Measurements from ENCODE around the gene CARD19. TPM values are rescaled to one million over a fixed set of nuclear protein-coding genes. Genes with fewer than 3 reads are reported as not detected.

Gene CARD19
- total RNA-seq, 2 donors from 2014 or later = 16.4 to 21.9 TPM

DNA sequence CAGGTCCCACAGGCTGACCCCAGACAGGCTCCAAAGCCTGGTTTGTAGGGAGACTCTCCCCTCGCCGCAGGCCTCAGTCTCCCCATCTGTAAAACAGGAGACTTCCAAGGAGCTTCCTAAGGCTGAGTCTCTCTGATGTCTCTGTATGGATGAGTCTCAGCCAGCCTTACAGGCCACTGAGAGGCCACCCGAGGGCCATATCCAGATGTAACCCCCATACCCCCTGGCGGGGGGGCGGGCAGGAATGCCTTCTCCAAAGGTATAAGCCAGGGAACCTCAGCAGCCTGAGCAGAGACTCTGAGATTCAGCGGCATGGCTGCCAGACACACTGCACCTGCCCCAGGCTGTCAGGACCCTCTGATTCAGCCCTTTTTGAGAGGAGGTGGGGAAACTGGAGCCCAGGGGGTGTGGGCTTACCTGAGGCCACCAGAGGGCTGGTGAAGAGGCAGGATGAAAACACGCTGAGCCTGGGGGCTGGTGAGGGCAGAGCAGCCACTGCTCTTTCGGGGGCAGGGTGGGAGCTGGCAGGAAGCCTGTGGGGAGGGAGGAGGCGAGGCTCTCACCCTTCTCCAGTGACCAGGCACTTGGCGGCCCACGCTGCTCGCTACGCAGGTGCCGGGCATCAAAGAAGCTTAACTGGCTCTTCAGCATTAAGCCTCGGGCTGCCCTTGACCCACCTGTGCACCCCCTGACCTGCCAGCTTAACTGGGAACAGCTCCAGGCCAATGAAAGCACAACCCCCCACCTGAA is 43.1 kb upstream of the CARD19 start:
- peaks cover 10% of the 10 kb centered on the region for H3K4me1 Mint-ChIP-seq
- Histone ChIP-seq H3K27me3 (ENCODE audit: control insufficient read depth, insufficient read depth, low read length, poor library complexity, severe bottlenecking) (no peaks in the 10 kb centered on the region), H3K9ac (ENCODE audit: extremely low read depth, low read length, poor library complexity, severe bottlenecking) (no peak overlapping the region), H3K9me3 (ENCODE audit: control insufficient read depth, low read length) (no peaks in the 10 kb centered on the region), H3K27ac (ENCODE audit: low read depth, low read length) (no peak overlapping the region), H3K4me1 (ENCODE audit: control insufficient read depth, insufficient read depth, low read length) (peaks cover 5% of the 10 kb centered on the region), H3K4me3 (ENCODE audit: low read length) (no peak overlapping the region), H3K36me3 (ENCODE audit: control insufficient read depth, insufficient read depth, low read length) (no peaks in the 10 kb centered on the region)
- H3K9me3 Mint-ChIP-seq = no peaks in the 10 kb centered on the region
- TF ChIP-seq, protein P1, sequence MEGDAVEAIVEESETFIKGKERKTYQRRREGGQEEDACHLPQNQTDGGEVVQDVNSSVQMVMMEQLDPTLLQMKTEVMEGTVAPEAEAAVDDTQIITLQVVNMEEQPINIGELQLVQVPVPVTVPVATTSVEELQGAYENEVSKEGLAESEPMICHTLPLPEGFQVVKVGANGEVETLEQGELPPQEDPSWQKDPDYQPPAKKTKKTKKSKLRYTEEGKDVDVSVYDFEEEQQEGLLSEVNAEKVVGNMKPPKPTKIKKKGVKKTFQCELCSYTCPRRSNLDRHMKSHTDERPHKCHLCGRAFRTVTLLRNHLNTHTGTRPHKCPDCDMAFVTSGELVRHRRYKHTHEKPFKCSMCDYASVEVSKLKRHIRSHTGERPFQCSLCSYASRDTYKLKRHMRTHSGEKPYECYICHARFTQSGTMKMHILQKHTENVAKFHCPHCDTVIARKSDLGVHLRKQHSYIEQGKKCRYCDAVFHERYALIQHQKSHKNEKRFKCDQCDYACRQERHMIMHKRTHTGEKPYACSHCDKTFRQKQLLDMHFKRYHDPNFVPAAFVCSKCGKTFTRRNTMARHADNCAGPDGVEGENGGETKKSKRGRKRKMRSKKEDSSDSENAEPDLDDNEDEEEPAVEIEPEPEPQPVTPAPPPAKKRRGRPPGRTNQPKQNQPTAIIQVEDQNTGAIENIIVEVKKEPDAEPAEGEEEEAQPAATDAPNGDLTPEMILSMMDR (conservative IDR thresholded peaks at IDR 0.05) = peak; percentile 69
- no peaks in the 10 kb centered on the region for H3K27me3 Mint-ChIP-seq (ENCODE audit: insufficient read depth)
- no peaks in the 10 kb centered on the region for H3K36me3 Mint-ChIP-seq (ENCODE audit: low read depth)
- 84 to 87% methylated on average over 10 to 15 of the region's 15 CpGs for WGBS, 2 experiments (ENCODE audit: insufficient coverage in 1 of 2, insufficient read length in 1 of 2)
- peak; percentile 87 for DNase-seq
- no peak overlapping the region for H3K4me3 Mint-ChIP-seq
- no peak overlapping the region for H3K27ac Mint-ChIP-seq

DNA sequence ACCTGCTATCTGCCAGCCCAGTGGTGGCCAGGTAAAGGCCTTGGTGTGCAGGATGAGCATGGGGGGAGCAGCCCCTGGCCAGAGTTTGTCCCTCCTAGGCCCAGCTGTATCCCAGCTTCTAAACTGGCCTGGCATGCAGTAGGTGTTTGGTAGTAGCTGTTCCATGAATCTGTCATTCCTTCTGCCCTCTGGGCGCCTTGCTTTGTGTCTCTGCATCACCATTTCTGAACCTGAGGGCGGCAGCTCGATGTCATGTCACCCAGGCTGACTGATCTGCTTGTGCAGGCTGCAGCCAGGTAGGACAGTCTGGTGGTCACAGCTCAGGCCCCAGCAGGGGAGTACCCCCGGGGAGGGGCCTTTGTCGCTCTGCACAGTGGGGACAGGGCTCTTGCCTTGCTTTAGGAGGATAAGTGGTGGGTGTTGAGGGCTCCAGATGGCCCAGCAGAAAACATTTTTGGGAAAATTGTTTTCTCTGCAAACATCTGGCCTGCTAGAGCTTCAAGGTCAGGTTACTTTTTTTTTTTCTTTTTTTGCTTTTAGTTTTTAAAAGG is 42.2 kb upstream of the CARD19 start:
- DNase-seq = no peak
- Histone ChIP-seq H3K4me3 (ENCODE audit: low read length) (no peak overlapping the region), H3K27ac (ENCODE audit: low read depth, low read length) (no peak overlapping the region), H3K4me1 (ENCODE audit: control insufficient read depth, insufficient read depth, low read length) (peaks cover 5% of the 10 kb centered on the region), H3K9ac (ENCODE audit: extremely low read depth, low read length, poor library complexity, severe bottlenecking) (no peak overlapping the region), H3K36me3 (ENCODE audit: control insufficient read depth, insufficient read depth, low read length) (no peaks in the 10 kb centered on the region), H3K9me3 (ENCODE audit: control insufficient read depth, low read length) (no peaks in the 10 kb centered on the region), H3K27me3 (ENCODE audit: control insufficient read depth, insufficient read depth, low read length, poor library complexity, severe bottlenecking) (no peaks in the 10 kb centered on the region)
- no peak overlapping the region for H3K27ac Mint-ChIP-seq
- TF ChIP-seq, protein P1 (conservative IDR thresholded peaks at IDR 0.05) = no peak
- H3K36me3 Mint-ChIP-seq (ENCODE audit: low read depth) = no peaks in the 10 kb centered on the region
- no peaks in the 10 kb centered on the region for H3K27me3 Mint-ChIP-seq (ENCODE audit: insufficient read depth)
- H3K9me3 Mint-ChIP-seq = no peaks in the 10 kb centered on the region
- peaks cover 10% of the 10 kb centered on the region for H3K4me1 Mint-ChIP-seq
- H3K4me3 Mint-ChIP-seq = no peak overlapping the region
- WGBS, 2 experiments (ENCODE audit: insufficient coverage in 1 of 2, insufficient read length in 1 of 2) = 86 to 100% methylated on average over 4 to 5 of the region's 5 CpGs

DNA sequence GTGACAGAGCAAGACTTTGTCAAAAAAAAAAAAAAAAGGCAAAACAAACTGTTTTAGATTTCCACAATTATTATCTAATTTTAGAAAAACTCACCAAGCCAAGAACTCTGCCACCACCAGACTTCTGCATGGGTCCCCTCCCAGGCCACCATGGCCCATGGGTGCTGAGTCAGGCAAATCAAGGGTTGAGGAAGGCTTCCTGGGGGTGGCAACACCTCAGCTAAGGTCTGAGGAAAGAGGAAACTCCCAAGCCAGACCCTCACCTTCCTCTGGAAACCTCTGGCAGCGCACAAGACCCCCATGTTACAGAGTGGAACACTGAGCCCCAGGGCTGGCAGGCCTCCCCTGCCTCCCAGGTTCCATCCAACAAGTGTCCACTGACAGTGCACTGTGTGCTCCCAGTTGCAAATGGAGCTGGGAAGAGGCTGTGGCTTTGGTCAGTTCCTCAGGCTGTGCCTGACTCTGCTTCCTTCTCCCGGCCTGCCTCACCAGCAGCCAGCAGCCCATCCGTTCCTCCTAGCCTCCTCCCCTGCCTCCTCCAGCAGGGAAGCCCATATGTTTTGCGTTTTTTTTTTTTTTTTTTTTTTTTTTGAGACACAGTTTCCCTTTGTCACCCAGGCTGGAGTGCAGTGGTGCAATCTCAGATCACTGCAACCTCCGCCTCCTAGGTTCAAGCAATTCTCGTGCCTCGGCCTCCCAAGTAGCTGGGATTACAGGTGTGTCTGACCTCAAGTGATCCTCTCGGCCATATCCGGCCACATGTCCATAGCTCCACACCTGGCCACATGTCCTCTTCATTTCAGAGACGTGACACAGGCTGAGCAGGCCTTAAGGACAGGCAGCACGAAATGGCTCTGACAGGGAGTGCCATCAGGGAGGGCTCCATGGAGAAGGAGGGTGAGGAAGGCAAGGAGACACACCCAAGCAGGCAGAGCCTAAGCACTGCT is 41.0 kb upstream of the CARD19 start:
- DNase-seq = no peak
- TF ChIP-seq, protein P1 (conservative IDR thresholded peaks at IDR 0.05) = no peak
- Histone ChIP-seq H3K27ac (ENCODE audit: low read depth, low read length) (no peak overlapping the region), H3K36me3 (ENCODE audit: control insufficient read depth, insufficient read depth, low read length) (no peaks in the 10 kb centered on the region), H3K9me3 (ENCODE audit: control insufficient read depth, low read length) (no peaks in the 10 kb centered on the region), H3K27me3 (ENCODE audit: control insufficient read depth, insufficient read depth, low read length, poor library complexity, severe bottlenecking) (no peaks in the 10 kb centered on the region), H3K9ac (ENCODE audit: extremely low read depth, low read length, poor library complexity, severe bottlenecking) (no peak overlapping the region), H3K4me1 (ENCODE audit: control insufficient read depth, insufficient read depth, low read length) (peaks cover 5% of the 10 kb centered on the region), H3K4me3 (ENCODE audit: low read length) (no peak overlapping the region)
- no peak overlapping the region for H3K27ac Mint-ChIP-seq
- no peak overlapping the region for H3K4me3 Mint-ChIP-seq
- no peaks in the 10 kb centered on the region for H3K9me3 Mint-ChIP-seq
- no peaks in the 10 kb centered on the region for H3K36me3 Mint-ChIP-seq (ENCODE audit: low read depth)
- WGBS, 2 experiments (ENCODE audit: insufficient coverage in 1 of 2, insufficient read length in 1 of 2) = 83 to 91% methylated on average over 6 to 11 of the region's 11 CpGs
- H3K27me3 Mint-ChIP-seq (ENCODE audit: insufficient read depth) = peaks cover 3% of the 10 kb centered on the region
- peaks cover 10% of the 10 kb centered on the region for H3K4me1 Mint-ChIP-seq
